GM12873 (cell line): Measurements from ENCODE around the gene DBH.

ENCODE experiments used
- TF ChIP-seq, protein P1 (sequence below): IDR thresholded peaks from 2 replicates; pipeline ENCODE4 v1.5.1; 2012; ENCODE audit warnings: low read depth, mild to moderate bottlenecking, moderate library complexity, low read length, control low read depth; ENCODE audit not compliant: insufficient read depth; ENCODE audit errors: missing control alignments

Gene DBH

DNA sequence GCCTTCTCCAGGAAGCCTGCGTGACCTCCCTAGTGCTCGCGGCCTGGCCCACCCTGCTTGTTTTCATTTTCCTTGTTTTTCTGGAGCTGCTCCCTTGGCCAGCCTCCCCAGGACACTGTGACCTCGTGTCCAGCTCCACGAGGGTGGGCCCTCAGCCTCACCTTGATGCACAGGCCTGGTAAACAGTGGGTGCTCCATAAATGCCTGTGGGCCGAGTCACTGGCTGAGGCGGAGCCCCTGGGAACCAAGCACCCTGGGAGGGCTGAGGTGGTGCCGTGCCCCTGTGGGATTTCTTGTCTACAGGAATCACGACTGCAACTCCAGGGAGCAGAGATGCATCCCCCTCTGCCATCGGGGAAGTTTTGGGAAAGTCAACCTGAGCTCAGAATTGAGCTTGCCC lies 44.2 kb upstream of the DBH start:
- TF ChIP-seq, protein P1, sequence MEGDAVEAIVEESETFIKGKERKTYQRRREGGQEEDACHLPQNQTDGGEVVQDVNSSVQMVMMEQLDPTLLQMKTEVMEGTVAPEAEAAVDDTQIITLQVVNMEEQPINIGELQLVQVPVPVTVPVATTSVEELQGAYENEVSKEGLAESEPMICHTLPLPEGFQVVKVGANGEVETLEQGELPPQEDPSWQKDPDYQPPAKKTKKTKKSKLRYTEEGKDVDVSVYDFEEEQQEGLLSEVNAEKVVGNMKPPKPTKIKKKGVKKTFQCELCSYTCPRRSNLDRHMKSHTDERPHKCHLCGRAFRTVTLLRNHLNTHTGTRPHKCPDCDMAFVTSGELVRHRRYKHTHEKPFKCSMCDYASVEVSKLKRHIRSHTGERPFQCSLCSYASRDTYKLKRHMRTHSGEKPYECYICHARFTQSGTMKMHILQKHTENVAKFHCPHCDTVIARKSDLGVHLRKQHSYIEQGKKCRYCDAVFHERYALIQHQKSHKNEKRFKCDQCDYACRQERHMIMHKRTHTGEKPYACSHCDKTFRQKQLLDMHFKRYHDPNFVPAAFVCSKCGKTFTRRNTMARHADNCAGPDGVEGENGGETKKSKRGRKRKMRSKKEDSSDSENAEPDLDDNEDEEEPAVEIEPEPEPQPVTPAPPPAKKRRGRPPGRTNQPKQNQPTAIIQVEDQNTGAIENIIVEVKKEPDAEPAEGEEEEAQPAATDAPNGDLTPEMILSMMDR, result no peak

DNA sequence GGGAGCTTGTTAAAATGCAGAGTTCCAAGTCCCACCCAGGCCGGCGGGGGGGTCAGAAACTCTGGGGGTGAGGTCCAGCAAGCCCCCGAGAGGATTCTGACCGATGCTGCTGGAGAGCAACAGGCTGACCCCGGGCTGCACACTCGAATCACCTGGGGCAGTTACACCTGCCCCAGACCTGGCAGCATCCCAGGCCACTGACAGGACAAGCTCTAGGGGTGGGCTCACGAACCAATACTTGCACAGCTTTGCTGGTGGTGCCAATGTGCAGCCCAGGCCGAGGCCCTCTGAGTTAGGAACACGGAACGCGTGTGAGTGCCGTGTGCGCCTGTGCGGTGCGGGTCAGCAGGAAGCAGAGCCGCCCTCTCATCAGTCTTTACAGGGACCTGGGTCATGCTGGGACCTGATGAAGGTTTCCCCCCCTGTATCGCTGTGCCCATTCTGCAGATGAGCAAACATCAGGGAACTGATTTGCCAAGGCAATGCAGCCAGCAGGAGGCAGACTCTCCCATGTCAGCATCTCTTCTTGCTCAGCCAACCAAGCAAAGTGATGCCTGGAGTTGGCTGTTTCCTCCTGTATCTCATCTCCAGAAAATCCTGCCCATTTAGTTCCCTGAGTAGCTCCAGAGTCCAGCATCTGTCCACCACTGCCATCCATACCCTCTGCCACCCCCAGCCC lies 43.3 kb upstream of the DBH start:
- TF ChIP-seq, protein P1, result peak; percentile 57

DNA sequence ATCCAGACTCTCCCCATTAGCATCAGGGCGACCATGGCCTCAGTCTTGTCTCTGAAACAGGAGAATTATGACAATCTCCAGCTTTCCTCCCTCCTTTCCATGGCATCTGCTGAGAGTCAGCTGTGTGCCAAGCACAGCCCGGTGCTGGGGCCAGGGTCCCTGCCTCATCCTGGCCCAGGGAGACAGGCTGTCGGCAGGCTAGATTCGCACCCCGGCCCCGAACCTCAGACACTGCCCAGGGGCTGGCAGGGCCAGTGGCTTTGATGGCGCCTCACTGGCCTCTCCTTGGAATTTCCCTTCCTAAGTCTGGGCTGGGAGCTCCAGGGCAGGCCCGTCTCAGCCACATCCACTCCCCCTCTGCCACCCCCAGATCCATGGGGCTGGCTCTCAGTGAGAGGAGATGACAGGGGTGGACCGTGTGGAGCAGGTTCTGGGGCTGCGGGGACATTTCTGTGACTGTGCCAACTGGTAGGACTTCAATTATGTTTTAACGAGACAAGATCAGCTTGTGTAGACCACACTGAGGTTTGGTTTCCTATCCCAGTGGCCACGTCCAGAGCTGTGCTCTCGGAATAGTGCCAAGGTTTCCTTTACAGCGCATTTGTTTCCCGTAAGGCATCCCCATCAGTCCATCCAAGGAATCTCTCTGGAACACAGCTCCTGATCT lies 42.4 kb upstream of the DBH start:
- TF ChIP-seq, protein P1, result no peak

DNA sequence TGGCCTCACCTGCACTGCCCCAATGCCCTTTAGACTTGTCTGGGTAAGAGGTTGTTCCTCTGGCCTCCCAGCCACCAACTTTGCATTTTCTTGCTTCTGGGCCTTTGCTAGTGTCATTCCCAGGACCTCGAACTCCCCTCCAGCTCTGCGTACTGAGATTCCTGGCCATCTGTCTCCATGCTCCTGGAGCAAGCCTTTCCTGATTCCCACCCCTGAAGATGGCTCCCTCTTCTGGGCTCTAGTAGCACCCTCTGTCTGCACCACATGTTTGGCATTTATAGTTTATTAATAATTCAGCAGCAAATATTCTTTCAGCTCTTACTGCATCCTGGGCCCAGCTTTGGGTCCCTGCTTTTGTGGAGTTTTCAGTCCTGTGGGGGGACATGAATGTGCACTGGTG lies 41.9 kb upstream of the DBH start:
- TF ChIP-seq, protein P1, result no peak

DNA sequence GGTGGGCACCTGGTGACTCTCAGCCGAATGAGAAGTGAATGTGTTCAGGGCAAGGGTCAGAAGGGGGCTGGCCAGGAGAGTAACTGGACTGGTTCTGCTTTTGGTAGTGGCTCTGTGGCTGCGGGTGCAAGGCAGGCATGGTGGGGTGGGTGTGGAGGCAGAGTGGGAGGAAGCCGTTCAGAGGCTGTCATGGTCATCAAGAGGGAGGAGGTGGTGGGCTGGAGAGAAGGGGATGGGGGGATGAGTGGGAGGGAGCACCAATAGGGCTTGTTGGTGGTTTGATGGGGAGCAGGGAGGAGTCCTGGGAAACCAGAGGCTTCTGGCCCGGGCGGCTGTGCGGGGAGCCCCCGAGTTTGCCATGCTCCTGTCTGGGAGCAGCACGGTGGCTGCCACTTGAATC lies 40.3 kb upstream of the DBH start:
- TF ChIP-seq, protein P1, result no peak

DNA sequence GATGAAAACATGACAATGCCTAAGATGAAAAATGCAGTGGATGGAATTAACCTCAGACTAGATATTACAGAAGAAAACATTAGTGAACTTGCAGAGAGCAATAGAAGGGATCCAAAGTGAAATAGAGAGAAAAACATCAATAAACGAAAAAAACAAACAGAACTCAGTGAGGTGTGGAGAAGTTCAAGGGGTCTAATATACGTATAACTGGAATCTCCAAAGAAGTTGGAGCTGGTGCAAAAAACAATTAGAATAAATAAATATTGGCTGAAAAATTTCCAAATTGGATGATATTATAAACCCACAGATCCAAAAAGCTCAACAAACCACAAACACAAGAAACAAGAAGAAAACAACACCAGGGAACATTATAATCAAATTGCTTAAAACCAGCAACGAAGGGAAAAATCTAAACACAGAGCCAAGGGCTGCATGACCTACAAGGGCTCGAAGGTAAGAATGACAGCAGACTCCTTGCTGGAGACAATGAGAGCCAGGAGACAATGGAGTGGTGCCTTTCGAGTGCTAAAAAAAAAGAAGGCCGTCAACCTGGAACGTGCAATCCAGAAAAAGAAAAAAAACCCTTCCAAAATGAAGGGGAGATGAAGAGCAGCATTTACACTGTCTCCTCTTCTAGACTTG lies 38.7 kb upstream of the DBH start:
- TF ChIP-seq, protein P1, result no peak

DNA sequence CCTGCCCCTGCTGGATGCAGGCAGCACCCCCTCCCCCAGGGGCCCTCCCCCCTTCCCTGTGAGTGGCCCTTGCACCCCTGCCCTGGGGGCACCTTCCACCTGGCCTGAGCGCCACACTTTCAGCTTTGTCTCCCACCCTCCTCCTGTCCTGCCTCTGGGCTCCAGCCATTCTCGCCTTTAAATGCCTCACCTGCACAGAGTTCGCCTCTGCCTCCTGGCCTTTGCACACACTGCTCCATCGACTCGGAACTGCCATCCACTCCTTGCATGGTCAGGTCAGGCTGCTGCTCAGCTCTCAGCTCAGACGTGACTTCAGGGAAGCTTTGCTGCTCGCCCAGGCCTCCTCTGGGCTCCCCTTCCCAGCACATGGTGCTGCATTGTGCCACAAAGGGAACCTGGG lies 37.2 kb upstream of the DBH start:
- TF ChIP-seq, protein P1, result no peak
